GM12892 (cell line): ENCODE measurements around the gene TMEM222.

Experiments used
- DNase-seq: peaks from one replicate; pipeline ENCODE4 v3.0.0; 2011; ENCODE audit not compliant: insufficient read length
- FAIRE-seq: peaks from 2 replicates; lab custom pipeline; 2011; peaks lifted over from hg19 to GRCh38; lab: Jason Lieb, UNC
- POLR2A ChIP-seq: IDR thresholded peaks from 2 replicates; pipeline ENCODE4 v1.6.1; 2011; ENCODE audit warnings: low read depth, low read length, control low read depth
- POLR2AphosphoS5 ChIP-seq: IDR thresholded peaks from 2 replicates; pipeline ENCODE4 v1.6.1; 2011; ENCODE audit warnings: low read depth, low read length, control low read depth
- TAF1 ChIP-seq: IDR thresholded peaks from 2 replicates; pipeline ENCODE4 v1.6.1; 2011; ENCODE audit warnings: low read depth, mild to moderate bottlenecking, control low read depth, low read length, borderline replicate concordance

Gene TMEM222

GRCh38 chr1:27298632-27299384, 23.2 kb upstream of the TMEM222 start:
- no peak for FAIRE-seq
- no peak for TF ChIP-seq POLR2A
- TF ChIP-seq POLR2AphosphoS5, result no peak
- TF ChIP-seq TAF1, result no peak
- no peak for DNase-seq

- FAIRE-seq (no peak), DNase-seq (no peak)
- TF ChIP-seq POLR2A, result no peak
- TF ChIP-seq TAF1, result no peak
- no peak for TF ChIP-seq POLR2AphosphoS5
These were observed 22.3 kb upstream of the TMEM222 start for GRCh38 chr1:27299385-27300271.

GRCh38 chr1:27300341-27301051, 21.5 kb upstream of the TMEM222 start:
- peak; percentile 83 for DNase-seq
- TF ChIP-seq POLR2AphosphoS5 (no peak), TAF1 (no peak), POLR2A (no peak)
- FAIRE-seq, result peak; percentile 97

GRCh38 chr1:27301052-27301422, 20.9 kb upstream of the TMEM222 start:
- TF ChIP-seq POLR2AphosphoS5, result no peak
- TF ChIP-seq TAF1, result no peak
- no peak for TF ChIP-seq POLR2A
- DNase-seq, result no peak

GRCh38 chr1:27301582-27302199, 20.3 kb upstream of the TMEM222 start:
- DNase-seq (no peak), FAIRE-seq (no peak)
- TF ChIP-seq POLR2A, result no peak
- TF ChIP-seq POLR2AphosphoS5, result no peak
- TF ChIP-seq TAF1, result no peak

More at GRCh38 chr1:27301052-27301422, 20.9 kb upstream of the TMEM222 start:
- FAIRE-seq, result no peak

GRCh38 chr1:27302612-27303011, 19.4 kb upstream of the TMEM222 start:
- DNase-seq, result no peak
- FAIRE-seq, result no peak
- TF ChIP-seq POLR2A (no peak), TAF1 (no peak), POLR2AphosphoS5 (no peak)

- TF ChIP-seq POLR2AphosphoS5 (no peak), TAF1 (no peak), POLR2A (no peak)
- no peak for FAIRE-seq
- DNase-seq, result no peak
These were observed 18.5 kb upstream of the TMEM222 start for GRCh38 chr1:27303509-27303908.

GRCh38 chr1:27306071-27306470, 15.9 kb upstream of the TMEM222 start:
- TF ChIP-seq TAF1, result no peak
- TF ChIP-seq POLR2AphosphoS5, result no peak
- TF ChIP-seq POLR2A, result no peak
- FAIRE-seq, result no peak
- no peak for DNase-seq

GRCh38 chr1:27306892-27307761, 14.8 kb upstream of the TMEM222 start:
- no peak for DNase-seq
- TF ChIP-seq POLR2AphosphoS5 (no peak), POLR2A (no peak), TAF1 (no peak)
- FAIRE-seq, result no peak

GRCh38 chr1:27307874-27308598, 13.9 kb upstream of the TMEM222 start:
- no peak for FAIRE-seq
- no peak for DNase-seq
- TF ChIP-seq POLR2AphosphoS5 (no peak), POLR2A (no peak), TAF1 (no peak)
